GM18526 (cell line): ENCODE measurements around the gene HPS4.

Experiments used
- POLR2A ChIP-seq: IDR thresholded peaks from 3 replicates; pipeline ENCODE4 v1.6.1; 2011; ENCODE audit not compliant: insufficient read length; ENCODE audit errors: extremely low read depth

The HPS4 gene

GRCh38 chr22:26418620-26419019 is 65.0 kb downstream of the HPS4 start:
- TF ChIP-seq POLR2A = no peak

GRCh38 chr22:26417406-26417805 is 66.2 kb downstream of the HPS4 start:
- no peak for TF ChIP-seq POLR2A

- no peak for TF ChIP-seq POLR2A
Measured at GRCh38 chr22:26416670-26417276, 66.8 kb downstream of the HPS4 start.

GRCh38 chr22:26416256-26416655 is 67.3 kb downstream of the HPS4 start:
- no peak for TF ChIP-seq POLR2A

- no peak for TF ChIP-seq POLR2A
Measured at GRCh38 chr22:26414347-26414746, 69.2 kb downstream of the HPS4 start.

- no peak for TF ChIP-seq POLR2A
Measured at GRCh38 chr22:26410386-26410785, 73.2 kb downstream of the HPS4 start.

GRCh38 chr22:26409719-26410335 is 73.8 kb downstream of the HPS4 start:
- TF ChIP-seq POLR2A = no peak

- no peak for TF ChIP-seq POLR2A
Measured at GRCh38 chr22:26406118-26406517, 77.5 kb downstream of the HPS4 start.

GRCh38 chr22:26404851-26405421 is 78.6 kb downstream of the HPS4 start:
- no peak for TF ChIP-seq POLR2A

GRCh38 chr22:26401726-26402125 is 81.9 kb downstream of the HPS4 start:
- no peak for TF ChIP-seq POLR2A
